ENCODE results near the gene TMEM25. TPM values are rescaled to one million over a fixed set of nuclear protein-coding genes. Genes with fewer than 3 reads are reported as not detected.
A peak's percentile ranks its signal among the peaks of the same experiment; 100 is the strongest.
"Not testable (repeated sequence)": the region's sequence is repeated elsewhere in the genome, so short reads cannot be mapped to it uniquely, and the experiment has no call there.

Gene TMEM25
- polyA plus RNA-seq, 6 donors from 2014 or later: 5.1 to 10.1 (median 7.7) TPM

- peak within 1 kb of the TSS; percentile 94 to 97 (median 96) for H3K27ac Mint-ChIP-seq
- H3K4me1 Mint-ChIP-seq: peaks cover 29 to 43% (median 36%) of the 10 kb centered on the region in 3 donors
- H3K36me3 Mint-ChIP-seq: no peaks in the 10 kb centered on the region
Measured at GRCh38 chr11:118572061-118572980, 41.3 kb downstream of the TMEM25 start, which contains the start of gene ARCN1. Gene ARCN1 (plus strand): TSS chr11:118572409. CDS start chr11:118572548, 139 bp downstream.

GRCh38 chr11:118572981-118573550, 42.1 kb downstream of the TMEM25 start:
- Mint-ChIP-seq H3K36me3 (no peaks in the 10 kb centered on the region), H3K4me3 (peak overlapping the region; percentile 87 to 96 (median 95)), H3K27me3 (no peaks in the 10 kb centered on the region), H3K27ac (peak overlapping the region; percentile 94 to 97 (median 96)), H3K4me1 (peaks cover 32 to 48% (median 41%) of the 10 kb centered on the region in 3 donors), H3K9me3 (no peaks in the 10 kb centered on the region)
- ATAC-seq (ENCODE audit: low read depth in 2 of 2) (peak; percentile 3 to 7), DNase-seq (no peak)

More at GRCh38 chr11:118572061-118572980, 41.3 kb downstream of the TMEM25 start, which contains the start of gene ARCN1:
- Mint-ChIP-seq H3K4me3 (peak within 1 kb of the TSS; percentile 87 to 96 (median 95)), H3K9me3 (no peaks in the 10 kb centered on the region), H3K27me3 (no peaks in the 10 kb centered on the region)
- DNase-seq (peak; percentile 73), ATAC-seq (ENCODE audit: low read depth in 2 of 2) (peak; percentile 86 to 87)

DNA sequence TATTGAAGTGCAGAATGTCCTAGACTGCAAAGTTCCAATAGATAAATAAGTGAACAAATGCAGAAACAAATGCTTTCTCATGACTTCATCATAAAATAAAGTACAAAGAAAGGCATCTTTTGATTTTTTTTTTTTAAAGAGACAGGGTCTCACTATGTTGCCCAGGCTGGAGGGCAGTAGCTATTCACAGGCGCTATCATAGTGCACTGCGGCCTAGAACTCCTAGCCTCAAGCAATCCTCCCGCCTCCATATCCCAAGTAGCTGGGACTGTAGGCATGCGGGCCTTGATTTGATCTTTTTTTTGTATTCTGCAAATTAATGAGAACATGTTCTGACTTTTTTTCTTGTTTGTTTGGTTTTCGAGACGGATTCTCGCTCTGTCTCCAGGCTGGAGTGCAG, 43.6 kb downstream of the TMEM25 start:
- H3K27me3 Mint-ChIP-seq: no peaks in the 10 kb centered on the region
- DNase-seq (no peak), ATAC-seq (ENCODE audit: low read depth in 2 of 2) (no peak)
- peak overlapping the region in 5 of 8 donors; percentile 7 to 76 (median 53) for H3K4me3 Mint-ChIP-seq
- peak overlapping the region in 4 of 6 donors; percentile 41 to 82 (median 72) for H3K27ac Mint-ChIP-seq
- H3K36me3 Mint-ChIP-seq: no peaks in the 10 kb centered on the region
- H3K4me1 Mint-ChIP-seq: peaks cover 32 to 50% (median 48%) of the 10 kb centered on the region in 3 donors
- no peaks in the 10 kb centered on the region for H3K9me3 Mint-ChIP-seq

- DNase-seq; H3K36me3 Mint-ChIP-seq; H3K4me3 Mint-ChIP-seq; ATAC-seq (ENCODE audit: low read depth in 2 of 2); H3K27ac Mint-ChIP-seq; H3K9me3 Mint-ChIP-seq; H3K27me3 Mint-ChIP-seq: not testable (repeated sequence)
- H3K4me1 Mint-ChIP-seq: peaks cover 22 to 40% (median 36%) of the 10 kb centered on the region in 3 donors
Measured at GRCh38 chr11:118577995-118578394, 47.0 kb downstream of the TMEM25 start.

GRCh38 chr11:118581057-118581456, 50.1 kb downstream of the TMEM25 start:
- Mint-ChIP-seq H3K36me3 (peaks cover 14% of the 10 kb centered on the region in 2 donors), H3K27ac (no peak overlapping the region), H3K4me3 (no peak overlapping the region), H3K27me3 (no peaks in the 10 kb centered on the region), H3K4me1 (peaks cover 10 to 15% (median 12%) of the 10 kb centered on the region in 3 donors), H3K9me3 (no peaks in the 10 kb centered on the region)
- DNase-seq (no peak), ATAC-seq (ENCODE audit: low read depth in 2 of 2) (no peak)

Other genes starting within 250 kb of the TMEM25 start
- gene CD3E, start 226.5 kb upstream of the TMEM25 start, polyA plus RNA-seq (ENCODE audit: low read depth in 6 of 6): 1 to 10 TPM in 4 of 6 donors, under 1 TPM in 2; 0.73 to 2.9 (median 1.7) TPM
- gene CD3D, start 188.5 kb upstream of the TMEM25 start, polyA plus RNA-seq (ENCODE audit: low read depth in 6 of 6): 1 to 10 TPM in 5 of 6 donors, under 1 TPM in 1; 0.39 to 3.9 (median 3.0) TPM
- gene CD3G, start 186.8 kb upstream of the TMEM25 start, polyA plus RNA-seq (ENCODE audit: low read depth in 6 of 6): 1 to 10 TPM in 2 of 6 donors, under 1 TPM in 4; 0.09 to 2.3 (median 0.72) TPM
- 10 to 100 TPM; 19.2 to 28.3 (median 23.5) TPM for gene UBE4A, start 171.6 kb upstream of the TMEM25 start, polyA plus RNA-seq (ENCODE audit: low read depth in 6 of 6)
- 100 to 1,000 TPM; 418 to 680 (median 501) TPM for gene ATP5MG, start 129.6 kb upstream of the TMEM25 start, polyA plus RNA-seq (ENCODE audit: low read depth in 6 of 6)
- 10 to 100 TPM in 5 of 6 donors, 1 to 10 TPM in 1; 5.2 to 42.2 (median 17.1) TPM for gene KMT2A, start 94.7 kb upstream of the TMEM25 start, polyA plus RNA-seq (ENCODE audit: low read depth in 6 of 6)
- gene TTC36, start 3.7 kb upstream of the TMEM25 start, polyA plus RNA-seq (ENCODE audit: low read depth in 6 of 6): not detected
- gene IFT46, start 34.7 kb downstream of the TMEM25 start, polyA plus RNA-seq (ENCODE audit: low read depth in 6 of 6): 1 to 10 TPM; 3.5 to 9.6 (median 6.3) TPM
- gene ARCN1, start 41.2 kb downstream of the TMEM25 start, polyA plus RNA-seq (ENCODE audit: low read depth in 6 of 6): 100 to 1,000 TPM in 5 of 6 donors, 10 to 100 TPM in 1; 97.1 to 135 (median 122) TPM
- under 1 TPM in 1 of 6 donors, not detected in 5; 0.54 TPM for gene PHLDB1, start 76.4 kb downstream of the TMEM25 start, polyA plus RNA-seq (ENCODE audit: low read depth in 6 of 6)
- not detected for gene TREH, start 148.5 kb downstream of the TMEM25 start, polyA plus RNA-seq (ENCODE audit: low read depth in 6 of 6)